GM12878 (cell line): ENCODE results near the gene ADCY2. TPM values are rescaled to one million over a fixed set of nuclear protein-coding genes. Genes with fewer than 3 reads are reported as not detected.

Experiments
- ATAC-seq: fragments of 200-7000 bp; cut with Tn5 transposase; 3 replicates; pipeline ENCODE4 v1.9.1; 2020; ENCODE audit warnings: mild to moderate bottlenecking, moderate library complexity
- BruUV-seq: library from RNA; stranded (reverse); fragments of 400-500 nt; replicated peaks from 2 replicates; lab custom pipeline; 2021; lab: Mats Ljungman, UMichigan
- CTCF ChIA-PET: fragments of 300-600 bp; sonication (Branson Sonifier 250); formaldehyde crosslinking; extraction: SDS; loops from one replicate; lab custom pipeline; 2021; ENCODE audit warnings: inconsistent platforms; lab: Yijun Ruan, JAX
- POLR2A ChIA-PET: fragments of 350-600 bp; formaldehyde crosslinking; extraction: SDS; loops from one replicate; lab custom pipeline; 2021; ENCODE audit warnings: inconsistent platforms; lab: Charles Lee
- RAD21 ChIA-PET: fragments of 300-600 bp; sonication (Branson Sonifier 250); formaldehyde crosslinking; loops from one replicate; lab custom pipeline; 2023; ENCODE audit warnings: antibody characterized with exemption; ENCODE audit not compliant: unreplicated experiment; lab: Charles Lee
- SMC1A ChIA-PET: fragments of 300-600 bp; sonication (Branson Sonifier 250); formaldehyde crosslinking; loops from one replicate; lab custom pipeline; 2023; ENCODE audit not compliant: unreplicated experiment, uncharacterized antibody; lab: Charles Lee
- DNase-seq: peaks from one replicate; pipeline ENCODE4 v3.0.0-alpha.2; 2011; ENCODE audit warnings: low read depth, low spot score
- FAIRE-seq: peaks from 3 replicates; lab custom pipeline; 2011; peaks lifted over from hg19 to GRCh38; lab: Jason Lieb, UNC
- H2AFZ ChIP-seq: 2 replicates; pipeline ENCODE4 v1.6.0; 2011; ENCODE audit warnings: low read depth, low read length, control low read depth; ENCODE audit not compliant: control insufficient read depth
- H3K27ac ChIP-seq: 2 replicates; pipeline ENCODE4 v1.5.1; 2011; ENCODE audit warnings: control low read depth; ENCODE audit not compliant: control insufficient read depth, insufficient read depth
- H3K27me3 ChIP-seq, 2 experiments: replicated peaks in 1 of 2; 2 replicates each; pipeline versions ENCODE4 v1.6.0 to v1.6.1; 2011; ENCODE audit warnings: low read length in 1 of 2; ENCODE audit not compliant: control insufficient read depth in 2 of 2, insufficient read depth in 2 of 2
- H3K36me3 ChIP-seq, 2 experiments: 2 replicates each; pipeline ENCODE4 v1.5.1; 2011; ENCODE audit warnings: low read length in 1 of 2; ENCODE audit not compliant: control insufficient read depth in 2 of 2, insufficient read depth in 2 of 2
- H3K4me1 ChIP-seq: 2 replicates; pipeline ENCODE4 v1.6.1; 2011; ENCODE audit warnings: mild to moderate bottlenecking, low read length, moderate library complexity, mixed read lengths; ENCODE audit not compliant: control insufficient read depth, insufficient read depth
- H3K4me2 ChIP-seq: 2 replicates; pipeline ENCODE4 v1.6.0; 2011; ENCODE audit warnings: control low read depth; ENCODE audit not compliant: control insufficient read depth, insufficient read depth
- H3K4me3 ChIP-seq: fragments of 200-600 bp; sonication (generic); 2 replicates; pipeline ENCODE4 v1.5.1; 2016
- H3K79me2 ChIP-seq: 2 replicates; pipeline ENCODE4 v1.6.0; 2011; ENCODE audit warnings: low read length; ENCODE audit not compliant: control insufficient read depth, insufficient read depth
- H3K9ac ChIP-seq: 2 replicates; pipeline ENCODE4 v1.8.0; 2011; ENCODE audit warnings: low read length, control low read depth, mixed read lengths; ENCODE audit not compliant: control insufficient read depth, insufficient read depth
- H3K9me3 ChIP-seq: replicated peaks from 3 replicates; pipeline ENCODE4 v1.5.1; 2011; ENCODE audit warnings: mild to moderate bottlenecking, low read length; ENCODE audit not compliant: control insufficient read depth, insufficient read depth
- H4K20me1 ChIP-seq: 2 replicates; pipeline ENCODE4 v1.6.0; 2011; ENCODE audit not compliant: control insufficient read depth, insufficient read depth
- BACH1 ChIP-seq: fragments of 450-650 bp; IDR thresholded peaks from 2 replicates; pipeline ENCODE4 v1.6.1; 2017; ENCODE audit warnings: mild to moderate bottlenecking, borderline replicate concordance
- BCL11A ChIP-seq: IDR thresholded peaks from 2 replicates; pipeline ENCODE4 v1.6.1; 2011; ENCODE audit warnings: low read depth, low read length
- GATAD2B ChIP-seq: fragments of 450-650 bp; conservative IDR thresholded peaks from 2 replicates; pipeline ENCODE4 v1.6.1; 2017; ENCODE audit warnings: low read depth, mild to moderate bottlenecking, moderate library complexity
- MEF2B ChIP-seq: fragments of 450-650 bp; IDR thresholded peaks from 2 replicates; pipeline ENCODE4 v1.6.1; 2018; ENCODE audit warnings: mild to moderate bottlenecking, moderate library complexity; ENCODE audit not compliant: partially characterized antibody, poor library complexity, severe bottlenecking
- MTA2 ChIP-seq: fragments of 450-650 bp; IDR thresholded peaks from 2 replicates; pipeline ENCODE4 v1.6.1; 2016; ENCODE audit warnings: low read depth, mild to moderate bottlenecking, moderate library complexity
- MYB ChIP-seq: fragments of 150-350 bp; IDR thresholded peaks from 2 replicates; pipeline ENCODE4 v1.6.1; 2014; ENCODE audit warnings: mild to moderate bottlenecking, low read depth, low read length, borderline replicate concordance
- MYC ChIP-seq: IDR thresholded peaks from 2 replicates; pipeline ENCODE4 v1.6.1; 2011; ENCODE audit warnings: mild to moderate bottlenecking, low read length, moderate library complexity, inconsistent platforms; ENCODE audit not compliant: insufficient read depth, insufficient replicate concordance, insufficient read length, severe bottlenecking
- NFIC ChIP-seq: IDR thresholded peaks from 2 replicates; pipeline ENCODE4 v1.6.1; 2012; ENCODE audit warnings: low read depth, mild to moderate bottlenecking, inconsistent platforms, low read length, moderate library complexity
- RBBP5 ChIP-seq: fragments of 200-600 bp; sonication (generic); conservative IDR thresholded peaks from 2 replicates; pipeline ENCODE4 v1.6.1; 2016
- SMAD1 ChIP-seq: fragments of 450-650 bp; IDR thresholded peaks from 2 replicates; pipeline ENCODE4 v1.6.1; 2018; ENCODE audit warnings: mild to moderate bottlenecking, low read depth; ENCODE audit not compliant: partially characterized antibody
- WGBS: methylation state at CpG from one replicate; pipeline ENCODE4 v1.1.6; 2016; ENCODE audit warnings: low lambda C conversion rate; ENCODE audit not compliant: insufficient replicate concordance, insufficient coverage; ENCODE audit errors: missing lambda C conversion rate; 5-methylcytosine and 5-hydroxymethylcytosine counted together
- in situ Hi-C: fragments of 300-500 bp; cut with MboI; formaldehyde crosslinking; loops from 9 replicates; pipeline ENCODE4 v1.14.3; 2018; ENCODE audit warnings: mixed read lengths
- intact Hi-C: fragments of 100-400 bp; cut with micrococcal nuclease; formaldehyde crosslinking; loops from one replicate; pipeline ENCODE4 v1.14.2; 2022; ENCODE audit not compliant: unreplicated experiment
- polyA plus RNA-seq, 11 experiments: library from polyadenylated mRNA; depleted of rRNA in 4 of 11; unstranded in 6 of 11; stranded (reverse) in 5 of 11; fragments of >200 nt; fragmentation: Nextera tagmentation in 4 of 11; fragmentation: Illumina TruSeq in 1 of 11; extraction: Ambion mirVana in 4 of 11; extraction: Trizol in 1 of 11; gene quantifications; 1 replicate in 1 of 11; 2 replicates in 10 of 11; pipeline versions ENCODE4 v1.2.1 to v1.2.3, GENCODE V29; 2011 to 2016; ENCODE audit warnings: inconsistent platforms in 2 of 11, missing spikeins in 2 of 11, low read depth in 1 of 11
- total RNA-seq, 4 experiments: library from RNA; depleted of rRNA in 3 of 4; stranded (reverse); fragments of >200 nt in 3 of 4; fragmentation: Illumina TruSeq in 1 of 4; extraction: Trizol in 1 of 4; gene quantifications; 2 replicates each; pipeline versions ENCODE4 v1.2.1 to v1.2.3, GENCODE V29; 2013 to 2021
- TF ChIP-seq, protein P1 (sequence below): IDR thresholded peaks from 2 replicates; pipeline ENCODE4 v1.6.1; 2012; ENCODE audit warnings: mild to moderate bottlenecking, low read depth, low read length
- TF ChIP-seq, protein P2 (sequence below): IDR thresholded peaks from 2 replicates; pipeline ENCODE4 v1.6.1; 2012; ENCODE audit warnings: low read depth, low read length, improper control_type of control experiment
- TF ChIP-seq, protein P3 (sequence below): IDR thresholded peaks from 2 replicates; pipeline ENCODE4 v1.6.1; 2012; ENCODE audit warnings: low read length, inconsistent platforms
- TF ChIP-seq, protein P4 (sequence below): IDR thresholded peaks from 2 replicates; pipeline ENCODE4 v1.6.1; 2012; ENCODE audit warnings: low read depth, low read length, improper control_type of control experiment

ADCY2 gene
- total and polyA plus RNA-seq, 10 of the 15 experiments (the other 5 are each of a cell fraction or from before 2014, with no cell fraction given), result 0.07 to 0.26 TPM; not detected in 8

DNA sequence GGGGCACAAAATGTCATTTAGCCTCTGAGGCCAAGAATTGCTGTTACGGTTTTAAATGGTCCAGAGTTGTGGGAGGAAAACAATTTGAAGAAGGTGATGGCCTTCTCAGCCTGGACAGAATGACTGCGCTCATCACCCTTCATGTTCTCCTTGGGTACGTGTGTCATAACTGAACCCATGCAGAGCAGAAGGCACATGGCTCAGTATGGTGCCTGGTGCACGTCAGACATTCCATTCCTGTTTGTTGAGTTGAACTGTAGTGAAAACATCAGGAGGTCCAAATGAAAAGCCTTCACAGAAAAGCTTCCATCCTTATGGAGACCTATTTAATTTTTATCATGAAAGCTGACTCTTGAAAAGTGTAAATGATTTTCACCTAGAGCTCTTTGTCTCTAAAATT, 321.8 kb downstream of the ADCY2 start (continued):
- TF ChIP-seq, protein P1, sequence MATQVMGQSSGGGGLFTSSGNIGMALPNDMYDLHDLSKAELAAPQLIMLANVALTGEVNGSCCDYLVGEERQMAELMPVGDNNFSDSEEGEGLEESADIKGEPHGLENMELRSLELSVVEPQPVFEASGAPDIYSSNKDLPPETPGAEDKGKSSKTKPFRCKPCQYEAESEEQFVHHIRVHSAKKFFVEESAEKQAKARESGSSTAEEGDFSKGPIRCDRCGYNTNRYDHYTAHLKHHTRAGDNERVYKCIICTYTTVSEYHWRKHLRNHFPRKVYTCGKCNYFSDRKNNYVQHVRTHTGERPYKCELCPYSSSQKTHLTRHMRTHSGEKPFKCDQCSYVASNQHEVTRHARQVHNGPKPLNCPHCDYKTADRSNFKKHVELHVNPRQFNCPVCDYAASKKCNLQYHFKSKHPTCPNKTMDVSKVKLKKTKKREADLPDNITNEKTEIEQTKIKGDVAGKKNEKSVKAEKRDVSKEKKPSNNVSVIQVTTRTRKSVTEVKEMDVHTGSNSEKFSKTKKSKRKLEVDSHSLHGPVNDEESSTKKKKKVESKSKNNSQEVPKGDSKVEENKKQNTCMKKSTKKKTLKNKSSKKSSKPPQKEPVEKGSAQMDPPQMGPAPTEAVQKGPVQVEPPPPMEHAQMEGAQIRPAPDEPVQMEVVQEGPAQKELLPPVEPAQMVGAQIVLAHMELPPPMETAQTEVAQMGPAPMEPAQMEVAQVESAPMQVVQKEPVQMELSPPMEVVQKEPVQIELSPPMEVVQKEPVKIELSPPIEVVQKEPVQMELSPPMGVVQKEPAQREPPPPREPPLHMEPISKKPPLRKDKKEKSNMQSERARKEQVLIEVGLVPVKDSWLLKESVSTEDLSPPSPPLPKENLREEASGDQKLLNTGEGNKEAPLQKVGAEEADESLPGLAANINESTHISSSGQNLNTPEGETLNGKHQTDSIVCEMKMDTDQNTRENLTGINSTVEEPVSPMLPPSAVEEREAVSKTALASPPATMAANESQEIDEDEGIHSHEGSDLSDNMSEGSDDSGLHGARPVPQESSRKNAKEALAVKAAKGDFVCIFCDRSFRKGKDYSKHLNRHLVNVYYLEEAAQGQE, result no peak
- TF ChIP-seq MYB, result no peak

DNA sequence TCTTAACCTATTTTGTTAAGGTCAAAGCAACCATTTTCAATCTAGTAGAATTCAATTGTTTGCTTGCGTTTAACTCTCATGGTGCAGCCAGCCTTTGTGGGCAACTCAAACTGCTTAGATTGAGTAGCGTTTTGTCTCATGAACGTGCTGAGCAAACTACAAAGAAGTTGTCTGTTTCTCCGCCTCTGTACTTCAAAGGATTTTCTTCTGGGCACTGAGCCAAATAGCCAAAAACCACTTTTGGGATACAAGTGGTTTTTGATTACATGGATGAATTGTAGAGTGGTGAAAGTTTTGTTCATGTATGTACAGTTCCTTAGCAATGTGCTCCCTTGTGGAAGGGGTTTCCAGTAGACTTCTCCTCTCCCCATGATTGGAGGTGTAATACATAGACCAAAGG, 332.1 kb downstream of the ADCY2 start:
- ChIA-PET POLR2A (no interaction called here), CTCF (interaction anchor here (1.1 kb wide), 1 partner anchor 18 kb away, joined by 5 read pairs; no protein-coding TSS in a partner anchor), SMC1A (no interaction called here), RAD21 (no interaction called here)
- TF ChIP-seq RBBP5 (no peak), SMAD1 (no peak), NFIC (no peak), BACH1 (no peak), MEF2B (no peak), MTA2 (no peak), GATAD2B (no peak), MYC (no peak), BCL11A (no peak)
- TF ChIP-seq, protein P2, sequence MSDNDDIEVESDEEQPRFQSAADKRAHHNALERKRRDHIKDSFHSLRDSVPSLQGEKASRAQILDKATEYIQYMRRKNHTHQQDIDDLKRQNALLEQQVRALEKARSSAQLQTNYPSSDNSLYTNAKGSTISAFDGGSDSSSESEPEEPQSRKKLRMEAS, result no peak
- TF ChIP-seq, protein P3, sequence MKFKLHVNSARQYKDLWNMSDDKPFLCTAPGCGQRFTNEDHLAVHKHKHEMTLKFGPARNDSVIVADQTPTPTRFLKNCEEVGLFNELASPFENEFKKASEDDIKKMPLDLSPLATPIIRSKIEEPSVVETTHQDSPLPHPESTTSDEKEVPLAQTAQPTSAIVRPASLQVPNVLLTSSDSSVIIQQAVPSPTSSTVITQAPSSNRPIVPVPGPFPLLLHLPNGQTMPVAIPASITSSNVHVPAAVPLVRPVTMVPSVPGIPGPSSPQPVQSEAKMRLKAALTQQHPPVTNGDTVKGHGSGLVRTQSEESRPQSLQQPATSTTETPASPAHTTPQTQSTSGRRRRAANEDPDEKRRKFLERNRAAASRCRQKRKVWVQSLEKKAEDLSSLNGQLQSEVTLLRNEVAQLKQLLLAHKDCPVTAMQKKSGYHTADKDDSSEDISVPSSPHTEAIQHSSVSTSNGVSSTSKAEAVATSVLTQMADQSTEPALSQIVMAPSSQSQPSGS, result no peak
- TF ChIP-seq, protein P4, sequence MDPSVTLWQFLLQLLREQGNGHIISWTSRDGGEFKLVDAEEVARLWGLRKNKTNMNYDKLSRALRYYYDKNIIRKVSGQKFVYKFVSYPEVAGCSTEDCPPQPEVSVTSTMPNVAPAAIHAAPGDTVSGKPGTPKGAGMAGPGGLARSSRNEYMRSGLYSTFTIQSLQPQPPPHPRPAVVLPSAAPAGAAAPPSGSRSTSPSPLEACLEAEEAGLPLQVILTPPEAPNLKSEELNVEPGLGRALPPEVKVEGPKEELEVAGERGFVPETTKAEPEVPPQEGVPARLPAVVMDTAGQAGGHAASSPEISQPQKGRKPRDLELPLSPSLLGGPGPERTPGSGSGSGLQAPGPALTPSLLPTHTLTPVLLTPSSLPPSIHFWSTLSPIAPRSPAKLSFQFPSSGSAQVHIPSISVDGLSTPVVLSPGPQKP, result no peak
- Histone ChIP-seq H3K9ac (no peak overlapping the region), H3K9me3 (no peaks in the 10 kb centered on the region), H3K27me3 (no peaks in the 10 kb centered on the region; a peak in 1 of 4 replicates), H3K27ac (no peak overlapping the region), H3K4me1 (no peaks in the 10 kb centered on the region), H3K79me2 (no peaks in the 10 kb centered on the region), H4K20me1 (no peaks in the 10 kb centered on the region), H3K4me3 (no peak overlapping the region), H3K36me3 (no peaks in the 10 kb centered on the region), H2AFZ (no peak overlapping the region), H3K4me2 (no peak overlapping the region)
- 39% methylated on average over 4 of the region's 4 CpGs for WGBS
- intact Hi-C loops (no loop called here), in situ Hi-C loops (no loop called here)
- no peak for FAIRE-seq
- no peak for ATAC-seq
- BruUV-seq, result no TSS peak
- no peak for DNase-seq
